Activated T-cell treated with anti-CD3 and anti-CD28 coated beads, Interleukin-2, amount 50 U/mL, for 72 hours (primary cell): ENCODE measurements around the gene KCNK18. TPM values are rescaled to one million over a fixed set of nuclear protein-coding genes. Genes with fewer than 3 reads are reported as not detected.

Source experiments
- ATAC-seq, 2 donors: fragments of 150-1000 bp; cut with Tn5 transposase; replicated peaks in 1 of 2; 2 replicates each; pipeline ENCODE4 v1.10.0; 2021; ENCODE audit warnings: moderate library complexity in 2 of 2, mild to moderate bottlenecking in 1 of 2
- DNase-seq, 2 donors: peaks; one replicate each; pipeline ENCODE4 v3.0.0; 2021 to 2022; ENCODE audit warnings: mixed read lengths in 1 of 2
- H3K27ac Mint-ChIP-seq: one replicate; pipeline ENCODE4 v1.8.0; 2022; ENCODE audit warnings: mild to moderate bottlenecking, moderate library complexity, mixed read lengths
- H3K27me3 Mint-ChIP-seq: one replicate; pipeline ENCODE4 v1.8.0; 2022; ENCODE audit warnings: low read depth, mixed read lengths
- H3K36me3 Mint-ChIP-seq, 2 donors: one replicate each; pipeline ENCODE4 v1.8.0; 2022; ENCODE audit warnings: mixed read lengths in 2 of 2, mild to moderate bottlenecking in 1 of 2; ENCODE audit not compliant: insufficient read depth in 2 of 2
- H3K4me1 Mint-ChIP-seq: one replicate; pipeline ENCODE4 v1.8.0; 2022; ENCODE audit warnings: low read depth, mixed read lengths
- H3K4me3 Mint-ChIP-seq, 2 donors: one replicate each; pipeline ENCODE4 v1.8.0; 2022; ENCODE audit warnings: mild to moderate bottlenecking in 2 of 2, mixed read lengths in 2 of 2, moderate library complexity in 2 of 2
- H3K9me3 Mint-ChIP-seq, 2 donors: one replicate each; pipeline ENCODE4 v1.8.0; 2022; ENCODE audit warnings: mixed read lengths in 2 of 2
- total RNA-seq, 2 donors: library from RNA; stranded (reverse); gene quantifications; one replicate each; pipeline ENCODE4 v1.2.3, GENCODE V29; 2022

KCNK18 gene
- total RNA-seq, 2 donors from 2014 or later, result not detected

GRCh38 chr10:117254774-117255735, 57.8 kb downstream of the KCNK18 start:
- no peak overlapping the region for H3K27ac Mint-ChIP-seq
- DNase-seq (no peak), ATAC-seq (no peak)
- peaks cover 6% of the 10 kb centered on the region for H3K4me1 Mint-ChIP-seq
- H3K9me3 Mint-ChIP-seq, result no peaks in the 10 kb centered on the region
- no peak overlapping the region for H3K4me3 Mint-ChIP-seq
- no peaks in the 10 kb centered on the region for H3K36me3 Mint-ChIP-seq
- peaks cover 15% of the 10 kb centered on the region for H3K27me3 Mint-ChIP-seq

DNA sequence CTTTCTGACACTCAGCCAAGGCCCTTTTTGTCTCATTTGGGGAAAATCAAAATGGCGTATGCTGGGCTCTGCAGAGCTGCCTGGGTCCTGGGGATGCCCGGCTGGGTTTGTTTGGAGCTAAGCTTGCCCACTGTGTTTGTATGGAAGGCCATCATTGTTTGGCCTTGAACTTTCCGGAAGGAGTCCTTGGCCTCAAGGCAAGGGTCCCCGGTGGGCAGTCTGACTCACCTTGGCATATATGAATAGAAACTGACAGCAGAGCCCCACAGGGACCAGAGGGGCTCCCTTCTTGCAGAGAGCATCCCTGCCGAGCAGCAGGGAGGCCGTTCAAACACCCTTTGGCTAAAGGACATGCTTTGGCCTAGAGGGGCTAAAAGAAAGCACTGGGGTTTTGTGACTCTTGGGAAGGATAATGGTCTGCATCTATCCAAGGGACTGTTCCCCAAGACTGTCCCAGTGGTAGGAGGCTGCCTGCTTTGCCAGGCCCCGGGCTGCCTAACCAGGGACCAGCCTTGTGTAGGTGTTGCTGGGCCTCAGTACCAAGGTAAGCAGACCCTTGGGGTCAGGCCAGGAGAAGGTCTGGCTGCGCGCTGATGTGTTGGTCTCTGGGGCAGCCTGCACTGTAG, 58.7 kb downstream of the KCNK18 start:
- no peaks in the 10 kb centered on the region for H3K9me3 Mint-ChIP-seq
- DNase-seq (no peak), ATAC-seq (no peak)
- peaks cover 20% of the 10 kb centered on the region for H3K27me3 Mint-ChIP-seq
- no peak overlapping the region for H3K27ac Mint-ChIP-seq
- no peak overlapping the region for H3K4me3 Mint-ChIP-seq
- no peaks in the 10 kb centered on the region for H3K36me3 Mint-ChIP-seq
- H3K4me1 Mint-ChIP-seq, result peaks cover 6% of the 10 kb centered on the region

GRCh38 chr10:117256910-117257309, 59.6 kb downstream of the KCNK18 start:
- no peak overlapping the region for H3K27ac Mint-ChIP-seq
- peaks cover 6% of the 10 kb centered on the region for H3K4me1 Mint-ChIP-seq
- DNase-seq (no peak), ATAC-seq (no peak)
- H3K27me3 Mint-ChIP-seq, result peaks cover 27% of the 10 kb centered on the region
- no peak overlapping the region for H3K4me3 Mint-ChIP-seq
- no peaks in the 10 kb centered on the region for H3K9me3 Mint-ChIP-seq
- H3K36me3 Mint-ChIP-seq, result no peaks in the 10 kb centered on the region

GRCh38 chr10:117257721-117258120, 60.4 kb downstream of the KCNK18 start:
- DNase-seq, result no peak
- Mint-ChIP-seq H3K4me3 (no peak overlapping the region), H3K27ac (no peak overlapping the region), H3K9me3 (no peaks in the 10 kb centered on the region), H3K4me1 (peaks cover 6% of the 10 kb centered on the region), H3K27me3 (peaks cover 28% of the 10 kb centered on the region), H3K36me3 (no peaks in the 10 kb centered on the region)
- no peak for ATAC-seq

DNA sequence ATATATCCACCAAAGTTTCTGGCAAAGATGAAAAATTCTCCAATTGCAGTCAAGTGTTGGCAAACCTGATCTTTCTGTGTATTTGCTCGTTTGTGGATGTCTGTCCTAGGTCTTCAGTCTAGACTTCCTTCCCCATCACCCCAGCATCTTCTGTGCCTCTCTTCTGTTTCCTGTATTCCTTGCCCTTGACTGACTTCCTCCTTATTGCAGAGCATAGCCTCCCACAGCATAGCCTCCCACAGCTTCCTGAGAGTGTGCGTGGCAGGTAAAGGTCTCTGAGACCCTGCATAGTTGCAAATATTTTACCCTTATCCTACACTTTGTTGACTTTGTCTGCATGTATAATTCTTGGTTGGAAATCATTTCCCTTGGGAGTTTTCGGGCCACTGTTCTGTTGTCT, 62.0 kb downstream of the KCNK18 start:
- Mint-ChIP-seq H3K27ac (no peak overlapping the region), H3K36me3 (no peaks in the 10 kb centered on the region), H3K4me1 (peaks cover 6% of the 10 kb centered on the region), H3K9me3 (no peaks in the 10 kb centered on the region), H3K27me3 (peaks cover 28% of the 10 kb centered on the region), H3K4me3 (no peak overlapping the region)
- DNase-seq, result no peak
- no peak for ATAC-seq

Other genes with a start within 250 kb of the KCNK18 start
- gene SHTN1, start 192.3 kb upstream of the KCNK18 start, total RNA-seq, result under 1 TPM; 0.19 to 0.31 TPM
- gene VAX1, start 59.2 kb upstream of the KCNK18 start, total RNA-seq, result not detected
- gene SLC18A2, start 43.6 kb downstream of the KCNK18 start, total RNA-seq, result under 1 TPM in 1 of 2 donors, not detected in 1; 0.12 TPM
- 10 to 100 TPM; 16.3 to 18.3 TPM for gene PDZD8, start 178.0 kb downstream of the KCNK18 start, total RNA-seq